T-helper 1 cell (primary cell): ENCODE measurements around the gene RPF1.
A peak's percentile ranks its signal among the peaks of the same experiment; 100 is the strongest.
"Not testable (repeated sequence)": the region's sequence is repeated elsewhere in the genome, so short reads cannot be mapped to it uniquely, and the experiment has no call there.

Experiments used
- DNase-seq, 5 donors: peaks; one replicate each; pipeline ENCODE4 v3.0.0-alpha.2; 2012 to 2020

The RPF1 gene

DNA sequence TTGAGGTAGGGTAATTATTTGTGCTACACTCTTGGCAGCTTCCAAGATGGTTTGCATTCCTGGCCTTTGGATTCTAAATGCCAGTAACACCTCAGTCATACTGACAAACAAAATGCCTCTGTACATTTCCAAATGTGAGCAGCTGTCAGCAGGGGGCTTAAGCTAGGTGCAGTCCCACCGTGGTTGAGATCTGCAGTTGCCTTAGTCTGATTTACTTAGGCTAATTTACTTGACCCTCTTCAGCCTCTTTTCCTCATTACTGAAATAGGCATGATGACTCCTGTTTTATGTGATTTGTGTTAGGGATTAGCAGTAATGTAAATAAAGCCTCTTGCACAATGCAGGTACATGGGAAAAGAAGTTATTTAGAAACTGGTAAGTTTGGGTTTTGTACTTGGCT, 13.7 kb downstream of the RPF1 start:
- no peak for DNase-seq

DNA sequence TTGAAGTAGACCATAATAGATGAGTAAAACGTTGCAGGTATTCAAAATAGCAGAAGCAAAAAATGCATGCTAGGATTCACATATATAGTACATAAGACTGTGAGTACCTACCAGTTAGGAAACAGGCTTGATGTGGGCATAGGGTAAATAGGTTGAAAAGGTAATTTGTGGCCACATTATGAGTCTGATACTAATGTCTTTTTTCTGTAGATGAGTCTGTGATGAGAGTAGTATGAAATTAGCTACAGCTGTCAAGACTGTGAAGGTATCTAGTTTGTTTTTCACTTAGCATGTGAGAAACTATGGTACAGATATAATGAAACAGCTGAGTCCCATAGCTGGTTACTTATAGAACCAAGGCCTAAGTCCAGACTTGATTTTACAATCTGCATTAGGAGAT, 14.7 kb downstream of the RPF1 start:
- no peak for DNase-seq

DNA sequence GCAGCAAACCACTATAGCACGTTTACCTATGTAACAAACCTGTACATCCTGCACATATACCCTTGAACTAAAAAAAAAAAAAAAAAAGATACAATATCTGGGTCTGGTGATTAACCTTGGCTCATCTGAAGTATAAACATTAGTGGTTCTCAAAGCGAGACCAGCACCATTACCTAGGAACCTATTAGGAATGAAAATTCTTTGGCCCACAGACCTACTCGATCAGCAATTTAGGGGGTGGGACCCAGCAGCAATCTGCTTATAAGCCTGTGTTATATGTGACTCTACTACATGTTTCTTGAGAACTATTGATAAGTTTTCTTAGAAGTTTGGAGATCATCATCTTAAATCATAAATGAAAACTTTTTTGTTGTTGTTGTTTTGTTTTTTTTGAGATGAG, 17.4 kb downstream of the RPF1 start:
- DNase-seq: no peak

DNA sequence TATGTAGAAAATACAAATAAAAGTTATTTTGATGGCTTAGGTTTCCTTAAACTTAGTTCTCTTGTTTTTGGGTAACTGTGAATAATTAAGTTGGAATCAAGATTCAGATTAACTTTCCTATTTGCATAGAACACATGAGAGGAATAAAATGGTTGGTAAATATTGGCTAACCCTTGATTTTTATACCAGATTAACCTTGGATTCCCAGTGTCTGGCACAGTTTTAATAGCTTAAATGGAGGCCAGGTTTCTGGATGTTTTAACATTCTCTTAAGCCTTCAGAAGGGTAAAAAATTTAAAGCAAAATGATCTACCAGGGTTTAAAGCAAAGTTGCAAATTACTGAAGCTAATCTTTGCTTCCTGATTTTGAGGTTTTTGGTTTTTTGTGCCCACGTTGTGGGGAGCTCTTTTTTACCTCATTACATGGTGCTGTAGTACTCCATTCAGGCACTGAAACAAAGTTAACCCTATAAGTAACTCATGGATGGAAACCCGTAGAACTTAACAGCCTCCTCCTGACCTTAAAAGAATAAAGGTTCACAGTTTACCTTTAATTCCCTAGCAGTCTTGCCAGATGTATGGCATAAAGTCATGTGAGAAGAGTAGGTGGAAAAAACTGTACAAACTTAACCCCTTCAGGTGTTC, 18.7 kb downstream of the RPF1 start:
- no peak for DNase-seq

DNA sequence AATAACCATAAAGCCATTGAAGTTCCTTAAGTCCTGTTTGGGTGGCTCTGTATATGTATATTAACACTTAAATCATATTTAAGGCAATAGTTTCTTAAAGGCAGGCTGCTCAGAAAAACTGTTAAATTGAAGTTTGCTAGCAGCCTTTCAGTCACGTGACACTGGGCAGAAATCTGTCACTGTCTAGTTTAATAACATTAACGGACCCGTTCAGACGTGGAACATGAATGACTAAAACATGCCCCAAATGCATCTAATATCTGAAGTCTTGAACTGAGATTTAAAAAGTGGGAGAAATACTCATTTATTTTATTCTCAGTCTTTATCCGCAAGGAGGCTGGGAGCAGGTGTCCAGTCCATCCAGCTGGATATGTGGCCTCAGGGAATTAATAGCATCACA, 23.9 kb downstream of the RPF1 start:
- DNase-seq: no peak

DNA sequence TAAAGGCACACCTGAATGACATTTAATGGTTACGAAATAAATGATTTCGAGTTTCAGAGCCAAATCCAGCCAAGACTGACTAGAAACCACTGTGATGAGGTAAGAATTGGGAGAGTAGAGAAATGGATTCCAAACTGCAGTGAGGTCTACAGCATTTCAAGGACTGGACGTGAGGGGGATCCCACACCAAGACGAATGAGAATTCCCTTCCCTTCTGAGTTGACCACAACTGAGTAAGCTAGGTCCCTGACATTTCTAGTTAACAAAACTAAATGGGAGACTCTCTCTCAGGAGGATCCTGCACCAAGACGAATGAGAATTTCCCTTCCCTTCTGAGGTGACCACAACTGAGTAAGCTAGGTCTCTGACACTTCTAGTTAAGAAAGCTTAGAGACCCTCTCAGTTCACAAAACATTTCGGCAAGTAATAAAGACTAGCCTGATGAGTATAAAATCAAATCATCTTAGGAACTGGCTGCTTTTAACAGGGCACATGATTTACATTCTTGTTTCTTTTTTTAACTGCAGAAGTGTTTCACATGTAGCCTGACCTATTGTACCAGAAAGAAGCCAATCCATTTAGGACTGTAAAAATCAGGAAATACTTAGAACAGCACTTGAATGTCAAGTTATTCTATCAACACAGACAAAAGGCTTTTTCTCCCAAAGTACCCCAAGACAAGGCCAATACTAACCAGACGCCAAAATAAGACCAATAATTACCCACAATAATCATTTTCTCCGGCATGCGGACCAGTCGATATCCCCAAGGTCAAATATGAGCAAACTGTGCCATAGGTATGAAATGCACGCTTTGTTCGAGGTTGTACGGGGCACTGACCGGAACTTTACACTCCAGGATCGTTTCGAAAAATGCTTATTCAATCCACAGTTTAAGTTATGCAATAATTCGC, 25.8 kb downstream of the RPF1 start:
- DNase-seq: no peak

DNA sequence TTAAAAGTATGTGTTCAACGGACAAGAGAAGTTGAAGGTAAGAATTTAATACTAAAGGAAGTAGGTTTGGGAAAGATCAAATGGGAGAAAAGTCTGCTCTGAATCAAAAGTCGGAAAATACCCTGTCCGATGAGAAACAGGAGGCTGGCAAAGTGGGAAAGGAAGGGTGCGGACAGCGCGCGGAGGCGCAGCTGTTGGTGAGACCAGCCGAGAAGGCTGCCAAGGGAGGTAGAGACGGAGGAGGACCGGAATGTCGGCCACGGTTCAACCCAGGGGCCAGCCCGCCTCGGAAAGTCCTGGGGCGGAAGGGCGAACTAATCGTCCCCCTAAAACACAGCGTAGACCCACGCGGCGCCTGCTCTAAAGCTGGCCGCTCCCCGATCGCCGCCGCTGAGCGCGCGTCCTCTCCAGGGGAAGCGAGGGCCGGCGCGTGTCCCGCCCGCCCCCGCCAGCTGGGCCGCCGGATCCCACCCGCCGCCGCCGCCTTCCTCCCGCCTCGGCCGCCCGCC, 26.5 kb downstream of the RPF1 start:
- DNase-seq: no peak

DNA sequence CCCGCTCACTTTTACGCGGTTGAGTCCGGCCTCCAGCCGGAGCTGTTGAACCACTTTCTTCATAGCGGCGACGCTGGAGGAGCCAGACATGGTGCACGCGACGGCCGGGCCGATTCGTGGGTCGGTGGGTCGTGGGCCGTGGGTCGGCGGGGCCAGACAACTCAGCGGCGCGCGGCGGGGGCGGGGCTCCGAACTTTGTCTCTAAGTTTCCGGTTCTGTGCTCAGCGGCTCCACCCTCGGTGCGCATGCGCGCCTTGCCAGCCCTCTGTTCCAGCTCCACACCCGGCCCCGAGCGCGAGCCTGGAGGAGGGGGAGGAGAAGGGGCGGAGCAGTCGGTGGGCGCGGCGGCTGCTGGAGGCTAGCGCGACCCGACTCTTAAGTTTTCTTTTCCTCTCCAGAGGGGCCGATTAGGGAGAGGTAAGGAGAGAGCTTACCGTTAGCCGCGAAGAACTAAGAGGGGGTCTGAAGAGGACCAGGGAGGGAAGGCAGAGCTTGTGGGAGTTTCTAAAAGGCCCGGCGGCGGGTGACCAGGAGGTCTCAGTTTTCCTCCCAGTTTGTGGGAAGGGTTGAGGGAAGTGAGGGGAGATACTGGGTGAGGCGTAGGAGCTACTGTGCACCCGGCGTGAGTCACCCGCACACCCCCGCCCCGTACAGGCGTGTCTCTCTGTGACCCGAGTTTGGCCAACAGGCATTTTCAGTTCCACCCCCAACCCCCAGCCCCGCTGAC, 27.1 kb downstream of the RPF1 start, which contains the start of the genes GNG5 and SPATA1:
GNG5 (minus strand) TSS at position 580 of the 727 bp plus-strand sequence; CDS start at position 90, 490 bp downstream.
SPATA1 (plus strand) TSS at position 385 of the 727 bp plus-strand sequence. CDS start 9,974 bp downstream, outside the sequence.
- peak; percentile 96 to 98 (median 97) for DNase-seq

DNA sequence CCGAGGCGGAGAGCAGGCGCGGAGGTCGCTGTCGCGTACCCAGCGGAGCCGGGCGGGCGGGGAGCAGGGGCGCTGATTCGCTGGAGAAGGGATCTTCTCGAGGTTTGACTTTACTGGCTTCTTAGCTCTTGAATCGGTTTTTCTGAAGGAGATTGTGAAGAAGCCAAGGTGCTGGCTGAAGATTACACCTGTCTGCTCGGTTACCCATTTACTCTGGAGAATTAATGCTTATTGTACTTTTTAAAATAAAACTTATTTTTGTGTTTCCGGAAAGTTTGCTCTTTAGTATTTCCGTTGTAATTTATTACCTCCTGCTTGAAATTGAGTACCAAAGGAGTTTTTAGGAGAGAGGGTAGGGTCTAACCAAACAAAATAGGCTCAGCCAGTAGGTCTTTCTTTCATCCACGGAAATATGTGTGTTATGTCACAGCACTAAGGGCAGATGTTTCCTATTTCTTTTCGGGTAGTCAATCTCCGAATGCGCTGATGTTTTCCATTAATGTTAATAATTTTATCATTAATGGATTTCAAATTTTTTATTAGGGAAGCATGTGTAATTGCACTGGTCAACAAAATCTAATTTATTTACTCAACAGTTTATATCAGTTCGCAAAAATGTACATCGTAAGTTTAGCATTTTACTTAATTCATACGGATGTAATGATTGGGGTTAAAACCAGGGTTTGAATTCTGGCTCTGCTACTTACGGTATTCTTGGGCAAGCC, 27.8 kb downstream of the RPF1 start:
- DNase-seq: no peak

DNA sequence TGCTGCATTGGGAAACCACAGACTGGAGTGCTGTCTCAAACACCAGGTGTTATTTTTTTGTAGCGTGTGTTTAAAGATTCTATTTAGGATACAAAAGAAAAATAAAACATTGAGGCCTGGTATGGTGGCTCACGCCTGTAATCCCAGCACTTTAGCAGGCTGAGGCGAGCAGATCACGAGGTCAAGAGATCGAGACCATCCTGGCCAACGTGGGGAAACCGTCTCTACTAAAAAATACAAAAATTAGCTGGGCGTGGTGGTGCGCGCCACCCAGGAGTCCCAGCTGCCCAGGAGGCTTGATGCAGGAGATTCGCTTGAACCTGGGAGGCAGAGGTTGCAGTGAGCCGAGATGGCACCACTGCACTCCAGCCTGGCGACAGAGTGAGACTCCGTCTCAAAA, 28.8 kb downstream of the RPF1 start:
- not testable (repeated sequence) for DNase-seq

DNA sequence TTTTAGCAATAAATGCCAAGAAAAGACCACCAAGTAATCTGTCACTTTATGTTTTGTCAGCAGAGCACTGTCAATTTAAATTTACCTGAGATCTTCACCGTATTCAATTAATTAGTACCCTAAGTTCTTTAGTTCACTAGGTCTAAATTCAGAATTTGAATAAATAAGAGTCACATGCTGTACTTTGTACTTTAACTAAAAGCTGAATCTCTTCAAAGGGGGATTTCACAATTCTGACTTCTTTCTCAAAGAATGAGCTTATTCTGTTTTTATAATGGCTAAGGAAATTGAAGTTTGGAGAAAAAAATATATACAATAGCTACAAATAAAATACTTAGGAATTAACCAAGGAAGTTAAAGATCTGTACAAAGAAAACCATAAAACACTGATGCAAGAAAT, 29.4 kb downstream of the RPF1 start:
- DNase-seq: no peak

DNA sequence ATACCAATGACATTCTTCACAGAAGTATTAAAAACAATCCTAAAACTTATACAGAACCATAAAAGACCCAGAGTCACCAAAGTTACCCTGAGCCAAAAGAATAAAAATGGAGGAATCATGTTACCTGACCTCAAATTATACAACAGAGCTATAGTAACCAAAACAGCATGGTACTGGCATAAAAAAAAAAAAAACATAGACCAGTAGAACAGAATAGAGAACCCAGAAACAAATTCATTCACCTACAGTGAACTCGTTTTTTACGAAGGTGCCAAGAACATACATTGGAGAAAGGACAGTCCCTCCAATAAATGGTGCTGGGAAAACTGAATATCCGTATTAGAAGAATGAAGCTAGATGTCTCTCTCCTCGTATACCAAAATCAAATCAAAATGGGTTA, 30.0 kb downstream of the RPF1 start:
- DNase-seq: no peak

DNA sequence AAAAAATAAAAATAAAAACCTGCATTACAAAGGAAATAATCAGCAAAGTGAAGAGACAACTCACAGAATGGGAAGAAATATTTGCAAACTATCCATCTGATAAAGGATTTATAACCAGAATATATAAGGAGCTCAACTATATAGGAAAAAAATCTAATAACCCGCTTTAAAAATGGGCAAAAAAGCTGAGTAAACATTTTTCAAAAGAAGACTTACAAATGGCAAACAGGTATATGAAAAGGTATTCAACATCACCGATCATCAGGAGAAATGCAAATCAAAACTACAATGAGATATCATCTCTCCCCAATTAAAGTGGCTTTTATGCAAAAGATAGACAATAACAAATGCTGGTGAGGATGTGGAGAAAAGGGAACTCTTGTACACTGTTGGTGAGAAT, 31.1 kb downstream of the RPF1 start:
- DNase-seq: no peak

DNA sequence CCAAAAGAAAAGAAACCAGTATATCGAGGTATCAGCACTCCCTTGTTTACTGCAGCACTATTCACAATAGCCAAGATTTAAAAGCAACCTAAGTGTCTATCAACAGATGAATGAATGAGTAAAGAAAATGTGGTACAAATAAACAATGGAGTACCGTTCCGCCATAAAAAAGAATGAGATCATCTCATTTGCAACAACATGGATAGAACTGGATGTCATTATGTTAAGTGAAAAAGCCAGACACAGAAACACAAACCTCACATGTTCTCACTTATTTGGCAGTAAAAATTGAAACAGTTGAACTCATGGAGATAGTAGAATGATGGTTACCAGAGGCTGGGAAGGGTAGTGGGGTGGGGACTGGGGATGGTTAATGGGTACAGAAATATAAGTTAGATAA, 31.6 kb downstream of the RPF1 start:
- DNase-seq: no peak

DNA sequence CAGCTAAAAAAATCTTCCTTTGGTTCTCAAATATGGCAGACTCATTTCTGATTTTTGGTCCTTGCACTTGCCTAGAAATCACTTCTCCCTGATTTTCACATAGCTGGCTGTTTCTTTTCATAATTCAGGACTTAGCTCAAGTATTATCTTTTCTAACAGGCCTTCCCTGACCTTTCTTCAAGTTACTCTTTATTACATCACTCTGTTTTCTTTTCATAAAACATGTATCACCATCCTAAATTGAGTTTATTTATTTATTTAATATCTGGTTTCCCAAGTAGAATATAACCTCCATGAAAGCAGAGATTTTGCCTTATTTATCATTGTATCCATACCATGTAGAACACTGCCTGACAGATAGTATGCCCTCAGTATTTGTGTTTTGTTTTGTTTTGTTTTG, 45.5 kb downstream of the RPF1 start:
- no peak for DNase-seq

DNA sequence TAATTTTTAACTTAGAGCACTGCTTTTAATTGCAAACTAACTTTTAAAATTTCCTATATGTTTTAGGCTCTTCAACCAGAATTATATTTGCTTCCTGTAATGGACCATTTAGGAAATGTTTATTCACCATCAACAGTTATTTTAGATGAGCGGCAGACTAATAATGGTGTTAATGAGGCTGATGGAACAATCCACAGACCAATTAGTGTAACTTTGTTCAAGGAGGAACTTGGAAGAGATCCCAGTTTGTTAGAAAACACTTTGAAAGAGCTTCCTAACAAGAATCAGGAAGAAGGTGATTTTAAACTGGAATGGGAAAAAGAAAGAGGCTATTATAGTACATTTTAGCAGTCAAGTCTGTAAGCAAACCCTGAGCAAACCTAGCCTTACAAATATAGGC, 46.7 kb downstream of the RPF1 start:
- no peak for DNase-seq

DNA sequence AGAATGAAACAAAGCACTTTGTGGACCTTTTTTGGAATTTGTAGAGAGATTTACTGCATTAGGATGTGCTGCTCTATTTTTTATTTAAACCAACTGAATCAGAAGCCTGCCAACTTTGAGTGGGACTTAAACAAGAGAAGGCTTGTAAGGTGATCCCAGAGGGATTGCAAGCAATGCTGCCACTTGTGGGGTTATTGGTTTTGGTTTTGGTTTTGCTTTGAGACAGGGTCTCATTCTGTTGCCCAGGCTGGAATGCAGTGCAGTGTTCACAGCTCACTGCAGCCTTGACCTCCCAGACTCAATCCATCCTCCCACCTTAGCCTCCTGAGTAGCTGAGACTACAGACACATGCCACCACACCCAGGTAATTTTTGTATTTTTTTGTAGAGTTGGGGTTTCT, 59.5 kb downstream of the RPF1 start:
- DNase-seq: peak in 1 of 5 donors; percentile 5

DNA sequence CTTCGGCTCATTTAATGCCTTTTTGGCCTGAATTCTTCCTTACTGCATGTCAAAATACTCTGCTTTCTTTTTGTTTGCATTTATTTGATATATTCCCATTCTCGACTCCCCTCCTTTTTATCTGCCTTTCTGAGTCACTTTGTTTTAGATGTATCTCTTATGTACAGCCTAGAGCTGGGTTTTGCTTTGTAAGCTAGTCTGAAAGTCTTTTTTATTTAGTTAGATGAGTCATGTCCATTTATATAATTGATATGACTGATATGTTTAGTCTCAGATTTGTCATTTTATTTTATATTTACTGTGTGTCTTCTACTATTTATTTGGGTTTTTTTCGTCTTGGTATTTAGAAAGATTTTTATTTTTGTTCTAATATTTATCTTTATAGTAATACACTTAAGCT, 60.9 kb downstream of the RPF1 start:
- DNase-seq: no peak

DNA sequence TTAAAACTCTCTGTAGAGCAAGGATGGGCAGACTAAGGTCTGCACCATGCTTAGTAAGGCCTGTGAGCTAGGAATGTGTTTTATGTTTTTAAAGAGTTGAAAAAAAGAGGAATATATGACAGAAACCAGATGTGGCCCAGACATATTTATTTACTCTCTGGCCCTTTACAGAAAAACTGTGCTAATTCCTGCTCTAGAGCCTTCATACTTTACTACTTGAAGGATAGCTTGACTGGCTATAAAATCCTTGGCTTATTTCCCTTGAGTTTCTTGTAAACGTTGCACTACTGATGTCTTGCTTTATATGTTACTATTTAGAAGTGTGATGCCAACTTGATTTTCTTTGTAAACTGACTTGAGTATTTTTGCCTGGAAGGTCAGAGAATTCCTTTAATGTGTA, 61.7 kb downstream of the RPF1 start:
- DNase-seq: no peak

DNA sequence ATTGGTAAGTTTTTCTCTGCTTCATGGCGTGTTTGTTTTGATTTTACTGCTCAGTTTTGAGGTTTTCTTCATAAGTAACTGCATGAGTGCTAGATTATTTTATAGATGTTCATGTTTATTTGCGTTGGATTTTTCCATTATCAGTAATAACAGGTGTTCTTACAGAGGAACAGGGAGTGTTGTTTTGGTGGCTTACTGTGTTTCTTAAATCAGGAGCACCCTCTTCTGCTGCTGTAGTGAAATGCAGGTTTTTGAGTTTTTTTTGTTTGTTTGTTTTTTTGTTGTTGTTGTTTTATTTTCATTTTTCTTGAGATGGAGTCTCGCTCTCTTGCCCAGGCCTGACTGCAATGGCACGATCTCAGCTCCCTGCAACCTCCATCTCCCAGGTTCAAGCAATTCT, 62.6 kb downstream of the RPF1 start:
- DNase-seq: no peak
